Measurements from ENCODE around the gene EXD3. TPM values are rescaled to one million over a fixed set of nuclear protein-coding genes. Genes with fewer than 3 reads are reported as not detected.

Gene EXD3
- total and polyA plus RNA-seq, 8 donors: 8.1 to 57.3 (median 13.6) TPM

- DNase-seq: peak in 2 of 6 donors; percentile 49 to 54
These were observed 56.0 kb downstream of the EXD3 start for GRCh38 chr9:137366891-137367381.

GRCh38 chr9:137366445-137366810, 56.5 kb downstream of the EXD3 start:
- no peak for FAIRE-seq
- intact Hi-C loops (cut with DNase I): no loop called here
- Histone ChIP-seq H3K27me3 (no peaks in the 10 kb centered on the region), H3K27ac (no peak overlapping the region), H3K4me1 (no peaks in the 10 kb centered on the region), H3K4me3 (no peak overlapping the region), H3K36me3 (no peaks in the 10 kb centered on the region), H3K9me3 (no peaks in the 10 kb centered on the region)
- DNase-seq: peak in 2 of 6 donors; percentile 55 to 72
- 79 to 87% methylated on average over 17 of the region's 17 CpGs for WGBS, 2 donors
- ATAC-seq: peak in 2 of 4 donors; percentile 11 to 35
- no peak for TF ChIP-seq CTCF (IDR thresholded peaks at IDR 0.05)

More at GRCh38 chr9:137366891-137367381, 56.0 kb downstream of the EXD3 start:
- H3K9me3 ChIP-seq: no peaks in the 10 kb centered on the region
- no peak overlapping the region for H3K4me3 ChIP-seq
- no peak for ATAC-seq
- H3K27me3 ChIP-seq: no peaks in the 10 kb centered on the region
- no peaks in the 10 kb centered on the region for H3K4me1 ChIP-seq
- WGBS, 2 donors: 95 to 98% methylated on average over 16 to 19 of the region's 19 CpGs
- intact Hi-C loops (cut with DNase I): no loop called here
- TF ChIP-seq CTCF (IDR thresholded peaks at IDR 0.05): no peak
- FAIRE-seq: no peak
- H3K27ac ChIP-seq: no peak overlapping the region
- H3K36me3 ChIP-seq: no peaks in the 10 kb centered on the region

- FAIRE-seq: no peak
These were observed 57.2 kb downstream of the EXD3 start for GRCh38 chr9:137365552-137366444.

GRCh38 chr9:137365056-137365455, 57.9 kb downstream of the EXD3 start:
- 92 to 96% methylated on average over 12 of the region's 12 CpGs for WGBS, 2 donors

More at GRCh38 chr9:137365552-137366444, 57.2 kb downstream of the EXD3 start:
- Histone ChIP-seq H3K4me3 (no peak overlapping the region), H3K36me3 (no peaks in the 10 kb centered on the region), H3K4me1 (no peaks in the 10 kb centered on the region), H3K27ac (no peak overlapping the region), H3K9me3 (no peaks in the 10 kb centered on the region), H3K27me3 (no peaks in the 10 kb centered on the region)
- WGBS, 2 donors: 84 to 86% methylated on average over 20 of the region's 20 CpGs
- TF ChIP-seq CTCF (IDR thresholded peaks at IDR 0.05): no peak
- ATAC-seq (no peak), DNase-seq (peak in 2 of 6 donors; percentile 2 to 9)
- intact Hi-C loops (cut with DNase I): no loop called here

More at GRCh38 chr9:137365056-137365455, 57.9 kb downstream of the EXD3 start:
- Histone ChIP-seq H3K9me3 (no peaks in the 10 kb centered on the region), H3K27me3 (no peaks in the 10 kb centered on the region), H3K4me3 (no peak overlapping the region), H3K4me1 (no peaks in the 10 kb centered on the region), H3K36me3 (no peaks in the 10 kb centered on the region), H3K27ac (no peak overlapping the region)
- intact Hi-C loops (cut with DNase I): no loop called here
- ATAC-seq: no peak
- FAIRE-seq: no peak
- DNase-seq: peak in 2 of 6 donors; percentile 24 to 30
- TF ChIP-seq CTCF (IDR thresholded peaks at IDR 0.05): no peak
